Amygdala (tissue), 56 donors: ENCODE results near the gene FOXN3.
"Not testable (repeated sequence)": the region's sequence is repeated elsewhere in the genome, so short reads cannot be mapped to it uniquely, and the experiment has no call there.

Experiments used
- DNase-seq, 56 donors: peaks; one replicate each; lab custom pipeline; 2025; lab: John Stamatoyannopoulos, UW

FOXN3 gene

DNA sequence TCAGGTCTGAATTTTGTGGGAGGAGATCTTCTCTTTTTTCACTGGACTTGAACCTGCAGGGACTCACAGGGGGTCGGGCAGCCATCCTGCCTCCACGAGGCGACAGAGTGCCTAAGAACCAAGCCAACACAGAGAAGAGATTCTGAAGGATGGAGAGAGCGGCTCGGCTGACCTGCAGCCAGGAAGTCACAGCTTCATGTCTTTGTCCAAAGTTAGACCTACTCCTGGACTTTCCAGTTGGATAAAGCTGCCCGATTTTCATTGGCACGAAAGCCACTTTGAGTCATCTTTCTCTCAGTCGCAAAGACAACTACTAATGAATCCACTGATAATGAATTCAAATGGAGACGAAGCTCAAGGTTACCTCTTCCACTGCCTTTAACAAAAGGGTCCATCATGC, 106.8 kb downstream of the FOXN3 start:
- no peak for DNase-seq

DNA sequence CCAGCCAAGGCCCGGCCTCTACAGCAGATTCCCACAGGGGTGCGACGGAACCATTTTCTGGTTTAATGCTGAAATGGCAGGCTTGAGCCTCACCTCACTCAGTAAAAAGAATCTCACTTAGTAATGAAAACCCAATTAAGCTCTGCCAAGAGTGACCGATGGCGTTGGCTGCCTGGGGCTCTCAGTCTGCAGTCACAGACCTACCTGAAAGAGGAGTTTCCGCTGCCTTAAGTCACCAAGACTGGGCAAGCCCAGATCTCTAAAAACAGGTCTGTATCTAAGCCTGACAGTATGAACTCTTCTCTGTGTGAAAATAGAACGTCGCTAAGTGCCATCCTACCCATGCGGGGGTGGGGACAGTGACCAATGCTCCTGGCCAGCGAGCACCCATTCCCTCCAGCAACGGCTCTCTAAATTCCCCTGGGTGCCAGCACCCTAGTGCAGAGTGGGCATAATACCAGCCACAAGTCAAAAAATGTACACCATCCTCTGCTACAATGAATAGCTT, 107.3 kb downstream of the FOXN3 start:
- no peak for DNase-seq

DNA sequence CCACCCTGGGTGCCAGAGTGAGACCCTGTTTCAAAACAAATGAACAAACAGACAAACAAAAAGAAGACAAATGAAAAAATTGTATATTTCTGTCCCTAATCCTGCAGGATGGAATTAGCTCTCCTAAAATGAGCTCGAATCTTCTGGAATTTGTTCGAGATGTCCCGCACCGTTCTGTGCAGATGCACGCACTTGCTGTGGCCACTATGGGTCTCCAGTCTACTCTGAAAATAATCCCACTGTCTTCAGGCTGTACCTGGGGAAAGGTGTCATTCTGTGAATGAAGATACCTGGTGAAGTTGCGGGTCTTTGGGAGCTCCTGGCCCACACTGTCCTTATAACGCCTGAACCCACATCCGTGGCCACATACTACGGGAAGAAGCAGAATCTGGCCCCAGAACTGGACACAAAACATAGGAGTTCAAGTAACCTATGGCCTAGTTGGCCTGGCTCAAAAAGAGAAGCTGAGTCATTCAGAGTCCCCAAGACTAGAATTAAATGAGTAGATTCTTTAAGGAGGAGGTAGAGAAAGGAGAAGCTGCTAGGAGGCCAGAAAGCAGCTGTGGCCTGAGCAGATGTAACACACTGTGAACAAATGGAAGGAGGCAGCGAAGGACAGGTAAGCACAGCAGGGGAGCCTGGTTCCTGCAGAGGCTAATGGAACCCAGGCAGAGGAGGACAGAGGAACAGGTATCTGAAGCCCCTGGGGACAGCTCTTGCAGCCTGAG, 108.6 kb downstream of the FOXN3 start:
- DNase-seq: peak in 2 of 56 donors; percentile 4 to 16

DNA sequence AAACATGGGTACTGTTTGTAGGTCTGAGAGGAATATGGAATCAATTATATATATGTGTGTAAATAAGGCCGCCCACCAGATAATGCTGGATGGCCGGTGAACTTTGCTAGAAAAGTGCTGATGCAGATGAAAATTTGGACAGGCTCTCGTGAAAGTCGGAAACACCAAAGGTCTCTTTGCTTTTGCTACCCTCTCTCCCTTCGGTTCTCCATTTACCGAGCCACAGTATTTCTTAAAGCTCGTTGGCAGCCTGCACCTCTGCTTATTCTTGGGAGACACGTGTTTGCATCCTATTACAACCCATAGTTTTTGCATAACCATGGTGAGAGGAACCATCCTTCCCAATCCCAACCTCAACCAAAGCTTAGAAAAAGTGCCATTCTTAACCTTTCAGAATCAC, 109.6 kb downstream of the FOXN3 start:
- no peak for DNase-seq

- DNase-seq: peak in 2 of 56 donors; percentile 10 to 11
Measured at GRCh38 chr14:89304972-89305703, 111.9 kb downstream of the FOXN3 start.

DNA sequence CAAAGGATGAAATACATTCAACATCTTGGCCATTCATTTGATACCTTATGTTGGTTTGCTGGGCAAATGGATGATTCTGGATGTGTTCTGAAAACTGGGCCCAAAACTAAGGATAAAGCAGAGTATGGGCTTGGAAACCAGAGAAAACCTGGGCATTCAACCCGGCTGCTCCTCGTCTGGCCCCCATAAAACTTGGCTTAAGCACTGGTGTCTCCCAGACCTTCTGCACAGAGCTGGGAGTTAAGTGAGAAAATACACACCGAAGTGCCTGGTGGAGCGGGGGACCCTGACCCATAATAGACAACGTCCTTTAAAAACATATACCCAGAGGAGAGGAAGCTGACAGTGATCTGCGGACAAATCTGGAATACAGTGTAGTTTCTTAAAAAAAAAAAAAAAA, 112.5 kb downstream of the FOXN3 start:
- no peak for DNase-seq

DNA sequence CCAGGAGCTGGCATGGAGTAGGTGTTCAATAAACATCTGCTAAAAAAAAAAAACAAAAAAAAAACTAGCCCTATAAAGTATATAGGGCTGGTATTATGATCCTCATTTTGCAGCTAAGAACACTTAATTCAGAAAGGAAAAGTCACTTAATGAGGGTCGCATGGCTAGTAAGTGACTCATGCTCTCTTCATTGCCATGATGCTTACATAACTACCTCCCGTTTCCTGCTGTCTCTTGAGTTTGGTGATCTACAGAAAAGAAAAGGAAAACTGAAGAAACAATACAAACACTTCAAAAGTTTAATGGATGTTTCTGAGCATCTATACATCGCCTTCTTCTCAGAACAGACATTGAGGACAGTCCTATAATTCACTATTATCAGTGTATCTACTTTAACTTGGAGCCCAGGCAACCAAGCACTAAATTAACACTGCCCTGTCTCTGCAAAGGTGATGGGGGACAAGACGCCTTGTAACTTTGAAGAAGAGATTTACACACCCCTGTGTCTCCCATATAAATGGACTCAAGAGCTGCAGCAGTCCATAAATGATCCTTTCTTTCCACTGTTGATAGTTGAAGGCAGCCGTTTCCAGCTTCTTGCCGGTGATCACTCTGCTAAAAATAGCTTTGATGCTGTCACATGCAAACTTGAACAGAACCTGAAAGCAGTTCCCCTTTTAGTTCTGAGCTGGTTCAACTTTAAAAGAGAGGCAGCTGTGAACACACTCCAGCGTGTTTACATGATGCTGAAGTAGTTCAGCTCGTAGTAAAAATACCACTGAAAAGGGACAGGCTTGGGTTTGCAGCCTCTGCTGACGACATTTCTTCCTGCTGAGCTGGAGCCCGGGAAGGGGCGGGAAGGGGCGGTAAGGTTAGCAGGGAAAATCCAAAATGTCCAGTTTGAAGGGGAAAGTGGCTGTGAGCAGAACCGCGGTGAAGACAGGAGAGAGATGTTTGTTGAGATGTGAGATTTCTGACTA, 113.3 kb downstream of the FOXN3 start:
- DNase-seq: peak in 37 of 56 donors; percentile 7 to 67 (median 26)

DNA sequence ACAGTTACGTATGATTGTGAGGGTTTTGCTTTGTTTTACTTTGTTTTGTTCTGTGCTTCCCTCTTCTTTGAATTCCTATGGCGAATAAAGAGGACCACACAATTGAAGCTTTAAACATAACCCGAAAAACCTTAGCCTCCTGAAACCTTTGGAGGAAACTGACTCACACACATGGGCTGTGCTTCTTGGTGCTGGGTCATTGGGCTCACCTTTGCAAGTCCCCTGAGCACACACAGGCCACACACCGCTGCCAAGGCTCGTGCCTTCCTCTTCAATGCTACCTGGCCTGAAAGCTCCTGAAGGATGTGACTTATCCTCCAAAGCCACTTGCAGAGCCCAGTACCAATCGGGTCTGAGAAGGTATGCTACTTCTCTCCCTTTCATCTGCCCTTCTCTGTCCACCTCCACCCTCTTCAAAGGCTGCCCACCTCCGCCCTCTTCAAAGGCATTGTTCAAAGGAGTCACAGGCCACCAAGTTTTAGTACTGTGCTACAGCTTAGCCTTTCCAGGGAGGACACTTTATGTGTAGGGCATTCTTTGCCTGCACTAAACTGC, 114.6 kb downstream of the FOXN3 start:
- no peak for DNase-seq

DNA sequence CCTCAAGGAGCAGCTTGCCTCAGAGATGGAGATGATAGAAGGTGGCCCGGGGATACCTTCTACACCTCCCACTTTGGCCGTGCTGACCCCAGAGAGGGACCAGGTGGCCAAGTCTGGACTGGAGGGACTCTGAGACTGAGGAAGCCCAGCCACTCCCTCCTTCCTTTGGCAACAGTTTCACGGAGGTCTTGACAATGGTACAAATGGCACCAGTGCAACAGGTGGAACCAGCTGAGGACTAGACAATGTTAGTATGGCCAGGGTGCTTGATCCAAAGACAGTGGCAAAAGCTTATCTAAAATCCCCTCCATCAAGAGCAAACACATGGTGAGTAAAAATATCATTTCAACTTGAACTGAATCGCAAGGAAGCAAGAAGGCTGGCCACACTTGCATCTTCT, 117.4 kb downstream of the FOXN3 start:
- no peak for DNase-seq

DNA sequence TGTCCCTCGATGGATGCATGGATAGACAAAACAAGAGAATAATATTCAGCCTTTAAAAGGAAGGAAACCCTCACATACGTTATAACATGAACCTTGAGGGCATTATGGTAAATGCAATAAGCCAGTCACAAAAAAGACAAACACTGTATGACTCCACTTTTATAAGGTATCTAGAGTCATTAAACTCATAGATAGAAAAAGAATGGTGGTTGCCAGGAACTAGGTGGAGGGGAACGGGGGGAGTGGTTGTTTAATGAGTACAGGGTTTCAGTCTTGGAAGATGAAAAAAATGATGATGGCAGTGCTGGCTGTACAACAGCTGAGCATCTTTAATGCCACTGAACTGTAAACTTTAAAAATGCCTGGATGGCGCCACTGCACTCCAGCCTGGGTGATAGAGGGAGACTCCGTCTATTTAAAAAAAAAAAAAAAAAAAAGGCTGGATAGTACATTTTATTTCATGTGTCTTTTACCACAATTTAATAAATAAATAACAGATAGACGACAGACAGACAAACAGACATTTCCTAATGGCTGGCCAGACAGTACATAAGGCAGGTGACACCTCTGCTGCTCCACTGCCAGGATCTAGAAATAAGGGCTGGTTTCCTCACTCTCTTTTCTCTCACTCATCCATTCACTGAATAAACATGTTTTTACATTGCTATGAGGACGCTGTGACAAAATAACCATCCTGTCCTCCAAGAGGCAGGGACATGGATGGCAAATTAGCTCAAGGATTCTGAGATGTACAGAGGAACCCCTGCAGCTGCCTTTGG, 118.8 kb downstream of the FOXN3 start:
- DNase-seq: no peak

DNA sequence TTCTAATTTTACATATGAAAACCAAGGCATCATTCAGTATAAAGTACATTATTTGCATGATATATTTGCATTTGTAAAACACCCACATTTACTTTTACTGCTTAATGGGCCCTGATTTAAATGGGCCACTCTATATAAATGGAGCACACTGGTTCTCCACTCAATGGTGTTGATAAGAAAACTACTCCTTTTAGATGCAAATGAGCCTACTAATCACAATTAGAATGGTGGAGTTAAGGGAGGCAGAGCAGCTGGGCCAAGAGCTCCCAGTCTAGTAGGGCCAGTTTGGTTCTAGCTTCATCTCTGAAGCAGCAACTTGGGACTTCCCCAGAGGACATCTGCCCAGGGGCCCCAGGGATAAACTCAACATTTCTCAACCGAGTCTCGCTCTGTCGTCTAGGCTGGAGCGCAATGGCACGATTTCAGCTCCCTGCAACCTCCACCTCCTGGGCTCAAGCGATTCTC, 120.7 kb downstream of the FOXN3 start:
- DNase-seq: no peak

DNA sequence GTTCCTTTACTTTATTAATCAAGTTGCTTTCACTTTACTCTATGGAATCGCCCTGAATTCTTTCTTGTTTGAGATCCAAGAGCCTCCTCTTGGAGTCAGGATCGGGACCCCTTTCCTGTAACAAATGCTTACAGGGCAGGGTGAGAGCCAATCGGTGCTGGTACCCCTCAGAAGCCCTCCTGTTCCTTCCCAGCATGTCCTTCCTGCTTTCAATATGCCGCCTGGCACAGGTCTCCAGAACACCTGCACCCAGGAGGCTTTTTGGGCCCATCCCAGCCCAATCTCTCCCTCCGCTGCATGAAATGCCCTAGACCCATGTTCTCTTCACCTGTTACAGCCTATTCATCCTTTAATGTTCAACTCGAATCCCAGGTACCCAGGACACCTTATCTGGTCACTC, 122.2 kb downstream of the FOXN3 start:
- DNase-seq: no peak

DNA sequence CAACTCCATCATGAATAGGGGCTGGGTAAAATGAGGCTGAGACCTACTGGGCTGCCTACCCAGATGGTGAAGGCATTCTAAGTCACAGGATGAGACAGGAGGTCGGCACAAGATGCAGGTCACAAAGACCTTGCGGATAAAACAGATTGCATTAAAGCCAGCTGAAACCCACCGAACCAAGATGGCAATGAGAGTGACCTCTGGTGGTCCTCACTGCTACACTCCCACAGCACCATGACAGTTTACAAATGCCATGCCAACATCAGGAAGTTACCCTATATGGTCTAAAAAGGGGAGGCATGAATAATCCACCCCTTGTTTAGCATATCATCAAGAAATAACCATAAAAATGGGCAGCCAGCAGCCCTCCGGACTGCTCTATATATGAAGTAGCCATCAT, 122.6 kb downstream of the FOXN3 start:
- DNase-seq: not testable (repeated sequence)

- no peak for DNase-seq
Measured at GRCh38 chr14:89294060-89294459, 123.0 kb downstream of the FOXN3 start.

- DNase-seq: no peak
Measured at GRCh38 chr14:89293314-89293916, 123.6 kb downstream of the FOXN3 start.

DNA sequence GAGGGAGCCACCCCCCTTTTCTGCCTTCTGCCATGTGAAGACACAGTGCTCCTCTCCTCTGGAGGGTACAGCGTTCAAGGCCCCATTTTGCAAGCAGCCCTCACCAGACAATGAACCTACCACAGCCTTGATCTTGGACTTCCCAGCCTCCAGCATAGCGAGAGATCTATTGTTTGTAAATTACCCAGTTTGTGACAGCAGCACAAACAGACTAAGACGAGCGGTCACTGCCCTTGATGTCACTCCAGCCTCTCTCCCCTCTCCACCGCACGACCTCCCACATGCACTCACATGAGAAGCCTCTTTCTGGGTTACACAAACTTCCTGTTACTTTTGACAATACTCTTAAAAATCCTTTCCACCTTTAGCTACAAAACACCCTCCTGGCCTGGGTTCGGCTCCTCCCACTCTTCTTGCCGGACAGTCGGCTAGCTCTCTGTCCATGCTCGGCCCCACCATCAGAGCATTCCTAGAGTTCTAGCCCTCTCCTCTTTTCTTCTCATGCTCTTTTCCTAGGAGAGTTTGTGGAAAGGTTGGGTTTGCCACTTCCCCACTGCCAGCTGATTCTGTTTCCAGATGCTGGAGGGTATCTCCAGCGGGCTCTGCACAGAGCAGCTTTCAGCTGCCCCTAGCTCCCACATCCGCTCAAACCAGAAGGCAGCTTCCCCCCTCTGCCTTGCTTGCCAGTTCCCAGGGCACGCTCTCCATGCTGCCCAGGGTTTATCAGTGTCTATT, 124.3 kb downstream of the FOXN3 start:
- DNase-seq: no peak

DNA sequence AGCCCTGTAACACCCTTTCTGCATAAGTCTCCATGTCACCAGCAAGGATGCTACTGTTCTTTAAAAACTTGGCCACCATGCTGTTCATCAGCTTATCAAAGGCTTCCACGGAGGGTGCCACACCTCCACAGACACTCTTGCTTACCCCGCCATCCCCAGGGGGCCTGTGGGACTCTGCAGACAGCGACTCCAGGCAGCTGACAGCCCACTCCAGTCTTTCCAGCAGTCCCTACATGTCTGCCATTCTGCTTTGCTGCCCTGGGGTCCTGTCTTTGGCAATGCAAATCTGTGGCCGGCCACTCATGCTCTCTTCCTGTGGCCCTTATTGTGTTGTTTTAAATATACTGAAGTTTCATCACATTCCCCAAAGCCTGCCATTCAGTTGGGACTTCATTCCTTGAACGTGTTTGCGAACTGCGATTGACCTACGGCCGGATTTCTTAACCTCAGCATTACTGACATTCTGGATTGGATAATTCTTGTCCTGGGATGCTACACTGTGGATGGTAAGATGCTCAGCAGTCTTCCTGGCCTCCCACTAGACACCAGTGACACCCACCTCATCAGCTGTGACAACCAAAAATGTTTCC, 125.6 kb downstream of the FOXN3 start:
- DNase-seq: no peak

DNA sequence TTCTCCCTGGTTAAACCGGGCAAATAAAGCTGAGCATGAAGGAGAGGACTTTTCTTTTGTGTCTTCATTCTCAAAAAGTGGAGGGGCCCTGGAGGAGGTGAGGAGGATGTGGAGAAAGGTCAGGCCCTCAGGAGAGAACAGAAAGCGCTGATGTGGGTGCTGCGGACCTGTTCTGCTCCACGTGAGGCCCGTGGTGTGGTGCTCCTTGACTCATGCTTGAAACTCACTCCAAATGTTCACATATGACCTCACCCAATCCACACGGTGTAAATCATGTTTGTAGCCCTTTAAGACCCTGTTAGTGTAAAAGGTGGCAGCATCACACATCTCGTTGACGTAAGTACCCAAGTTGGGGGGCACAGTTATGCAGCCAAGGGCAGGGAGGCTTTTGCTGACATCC, 126.2 kb downstream of the FOXN3 start:
- no peak for DNase-seq
